GM19193 (cell line): ENCODE measurements around the gene MCF2L.

Experiments used
- POLR2A ChIP-seq: IDR thresholded peaks from 4 replicates; pipeline ENCODE4 v1.6.1; 2011; ENCODE audit not compliant: insufficient read depth, insufficient read length; ENCODE audit errors: extremely low read depth

The MCF2L gene

GRCh38 chr13:113069861-113070805 is 101.1 kb downstream of the MCF2L start:
- TF ChIP-seq POLR2A = no peak

DNA sequence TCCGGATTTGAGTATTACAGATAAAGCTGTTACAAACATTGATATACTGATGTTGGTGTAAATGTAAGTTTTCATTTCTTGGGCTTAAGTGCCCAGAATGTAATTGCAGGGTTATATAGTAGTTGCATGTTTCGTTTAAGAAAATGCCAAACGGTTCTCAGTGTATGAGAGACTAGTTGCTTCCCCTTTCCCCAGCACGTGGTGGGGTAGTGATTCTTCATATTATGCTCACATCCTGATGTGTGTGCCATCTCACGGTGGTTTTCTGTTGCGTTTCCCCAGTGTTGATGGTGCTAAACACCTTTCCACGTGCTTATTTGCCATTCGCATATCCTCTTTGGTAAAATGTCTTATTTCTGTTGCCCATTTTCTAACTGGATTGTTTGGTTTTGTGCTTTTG is 101.8 kb downstream of the MCF2L start:
- no peak for TF ChIP-seq POLR2A

- no peak for TF ChIP-seq POLR2A
Measured at GRCh38 chr13:113072376-113072775, 103.4 kb downstream of the MCF2L start.

GRCh38 chr13:113073942-113074341 is 104.9 kb downstream of the MCF2L start:
- no peak for TF ChIP-seq POLR2A

GRCh38 chr13:113074401-113074800 is 105.4 kb downstream of the MCF2L start:
- TF ChIP-seq POLR2A = no peak

DNA sequence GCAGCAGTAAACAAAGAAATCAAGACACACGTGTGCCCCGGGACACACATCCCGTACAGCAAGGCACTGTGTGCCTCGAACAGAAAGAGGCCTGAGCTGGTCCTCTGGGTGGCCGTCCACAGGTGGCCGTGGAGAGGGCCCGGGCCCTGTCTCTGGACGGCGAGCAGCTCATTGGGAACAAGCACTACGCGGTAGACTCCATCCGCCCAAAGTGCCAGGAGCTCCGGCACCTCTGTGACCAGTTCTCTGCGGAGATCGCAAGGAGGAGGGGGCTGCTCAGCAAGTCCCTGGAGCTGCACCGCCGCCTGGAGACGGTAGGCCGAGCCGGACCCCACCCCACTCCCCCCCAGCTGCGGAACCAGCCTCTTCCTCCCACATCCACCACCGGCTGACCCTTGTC is 105.9 kb downstream of the MCF2L start:
- no peak for TF ChIP-seq POLR2A

GRCh38 chr13:113075711-113076110 is 106.7 kb downstream of the MCF2L start:
- no peak for TF ChIP-seq POLR2A

DNA sequence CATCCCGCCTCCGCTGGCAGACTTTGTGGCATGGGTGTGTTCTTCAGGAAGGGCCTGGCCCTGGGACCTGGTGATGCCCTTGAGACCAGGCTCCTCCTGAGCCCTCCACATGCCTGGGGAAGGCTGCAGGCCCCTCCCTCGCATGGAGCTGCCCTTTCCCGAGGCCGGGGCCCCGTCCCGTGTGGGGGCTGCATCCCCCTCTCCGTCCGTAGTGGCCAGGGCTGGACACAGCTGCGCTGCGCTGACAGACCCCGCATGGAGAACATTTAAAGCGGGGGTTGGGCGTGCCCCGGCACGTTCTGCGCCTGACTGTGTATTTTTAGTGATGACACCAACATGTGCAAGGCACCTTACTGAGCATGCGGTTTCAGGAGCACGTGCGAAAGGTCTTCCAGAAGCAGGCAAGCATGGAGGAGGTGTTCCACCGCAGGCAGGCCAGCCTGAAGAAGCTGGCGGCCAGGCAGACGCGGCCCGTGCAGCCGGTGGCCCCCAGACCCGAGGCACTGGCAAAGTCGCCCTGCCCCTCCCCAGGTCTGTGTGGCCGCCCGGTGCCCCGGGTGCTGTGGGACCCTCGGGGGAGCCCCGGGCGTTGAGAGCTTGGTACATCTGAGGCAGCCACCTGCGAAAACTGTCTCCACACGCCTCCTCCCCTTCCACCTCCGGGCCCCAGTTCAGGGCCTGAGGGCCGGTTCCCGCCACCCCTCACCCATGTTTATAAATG is 107.8 kb downstream of the MCF2L start:
- TF ChIP-seq POLR2A = no peak

GRCh38 chr13:113077566-113077952 is 108.5 kb downstream of the MCF2L start:
- no peak for TF ChIP-seq POLR2A

GRCh38 chr13:113077953-113078901 is 109.2 kb downstream of the MCF2L start:
- no peak for TF ChIP-seq POLR2A

GRCh38 chr13:113078902-113079780 is 110.1 kb downstream of the MCF2L start:
- no peak for TF ChIP-seq POLR2A

DNA sequence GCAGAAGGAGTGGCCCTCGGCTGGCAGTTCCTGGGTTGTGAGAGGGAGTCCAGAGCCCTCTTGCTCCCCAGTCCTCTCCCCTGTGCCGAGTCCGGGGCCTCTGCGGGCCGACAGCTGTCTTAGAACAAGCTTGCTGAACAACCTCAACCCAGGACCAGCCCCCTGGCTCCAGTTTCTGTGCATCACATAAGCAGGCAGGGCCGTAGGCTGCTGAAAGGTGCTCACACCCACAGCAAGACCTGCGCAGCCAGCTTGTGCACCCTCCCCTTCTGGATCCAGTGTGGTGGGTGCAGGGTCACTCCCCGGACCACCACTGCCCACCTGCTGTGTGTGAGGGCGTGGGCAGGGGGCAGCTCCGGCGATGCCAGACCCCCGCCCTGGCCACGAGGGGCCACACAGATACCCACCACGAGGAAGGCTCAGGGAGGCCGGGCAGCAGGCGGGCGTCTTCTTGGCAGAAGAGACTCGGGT is 111.4 kb downstream of the MCF2L start:
- TF ChIP-seq POLR2A = no peak

GRCh38 chr13:113080901-113081521 is 112.0 kb downstream of the MCF2L start:
- TF ChIP-seq POLR2A = no peak
